ENCODE data around the gene PARVG.

GRCh38 chr22:44211256-44211945 lies 30.7 kb downstream of the PARVG start:
- TF ChIP-seq CTCF (IDR thresholded peaks at IDR 0.05) (no peak), EP300 (IDR thresholded peaks at IDR 0.05) (no peak), POLR2A (IDR thresholded peaks at IDR 0.05) (no peak)
